Esophagus squamous epithelium (tissue), 4 donors: ENCODE results near the gene RFTN1.

Experiments
- POLR2A ChIP-seq, 4 donors: fragments of 450-650 bp; IDR thresholded peaks; one replicate each; pipeline ENCODE4 v1.6.1; 2017; ENCODE audit warnings: antibody characterized with exemption in 4 of 4, mild to moderate bottlenecking in 4 of 4, moderate library complexity in 3 of 4
- TF ChIP-seq, protein P1 (sequence below), 6 experiments: fragments of 450-650 bp in 4 of 6; fragments of 200-600 bp in 2 of 6; sonication (generic) in 2 of 6; IDR thresholded peaks; one replicate each; pipeline ENCODE4 v1.5.1; 2016 to 2019; ENCODE audit warnings: antibody characterized with exemption in 6 of 6, mild to moderate bottlenecking in 4 of 6, moderate library complexity in 4 of 6

DNA sequence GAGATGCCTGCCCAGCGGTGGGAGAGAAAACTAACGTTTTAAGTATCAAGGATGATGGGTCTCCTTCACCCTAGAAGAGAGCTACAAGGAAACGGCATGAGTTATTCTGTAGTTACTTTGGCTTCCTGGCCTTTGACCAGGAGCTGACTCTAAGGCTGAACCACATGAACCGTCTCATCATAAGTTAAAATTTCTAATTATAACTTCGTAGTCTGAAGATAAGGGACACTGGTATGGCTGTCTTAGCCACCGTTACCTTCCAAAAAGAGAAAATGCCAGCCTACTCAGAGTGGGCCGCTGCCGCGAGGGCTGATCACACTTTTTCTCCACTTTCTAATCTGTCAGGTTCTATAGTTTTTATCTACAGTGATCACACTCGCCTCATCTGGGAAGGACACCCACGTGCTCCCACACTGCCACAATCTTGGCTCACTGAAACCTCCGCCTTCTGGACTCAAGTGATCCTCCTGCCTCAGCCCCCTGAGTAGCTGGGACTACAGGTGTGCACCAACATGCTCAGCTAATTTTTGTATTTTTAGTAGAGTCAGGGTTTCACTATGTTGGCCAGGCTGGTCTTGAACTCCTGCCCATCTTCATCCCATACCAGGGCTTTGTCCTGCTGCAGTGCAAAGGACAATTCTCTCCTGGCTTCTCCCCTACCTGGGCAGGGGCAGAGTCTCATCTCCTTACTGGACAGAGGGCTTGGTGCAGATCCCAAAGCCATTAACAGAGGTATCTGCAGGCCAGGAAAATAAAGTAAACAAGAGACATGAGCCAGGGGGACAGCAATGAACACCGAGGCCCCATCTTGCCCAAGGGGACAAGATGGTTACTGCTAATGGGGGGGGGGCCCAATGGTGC is 73.4 kb downstream of the RFTN1 start:
- TF ChIP-seq, protein P1, sequence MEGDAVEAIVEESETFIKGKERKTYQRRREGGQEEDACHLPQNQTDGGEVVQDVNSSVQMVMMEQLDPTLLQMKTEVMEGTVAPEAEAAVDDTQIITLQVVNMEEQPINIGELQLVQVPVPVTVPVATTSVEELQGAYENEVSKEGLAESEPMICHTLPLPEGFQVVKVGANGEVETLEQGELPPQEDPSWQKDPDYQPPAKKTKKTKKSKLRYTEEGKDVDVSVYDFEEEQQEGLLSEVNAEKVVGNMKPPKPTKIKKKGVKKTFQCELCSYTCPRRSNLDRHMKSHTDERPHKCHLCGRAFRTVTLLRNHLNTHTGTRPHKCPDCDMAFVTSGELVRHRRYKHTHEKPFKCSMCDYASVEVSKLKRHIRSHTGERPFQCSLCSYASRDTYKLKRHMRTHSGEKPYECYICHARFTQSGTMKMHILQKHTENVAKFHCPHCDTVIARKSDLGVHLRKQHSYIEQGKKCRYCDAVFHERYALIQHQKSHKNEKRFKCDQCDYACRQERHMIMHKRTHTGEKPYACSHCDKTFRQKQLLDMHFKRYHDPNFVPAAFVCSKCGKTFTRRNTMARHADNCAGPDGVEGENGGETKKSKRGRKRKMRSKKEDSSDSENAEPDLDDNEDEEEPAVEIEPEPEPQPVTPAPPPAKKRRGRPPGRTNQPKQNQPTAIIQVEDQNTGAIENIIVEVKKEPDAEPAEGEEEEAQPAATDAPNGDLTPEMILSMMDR (IDR thresholded peaks at IDR 0.05), result no peak
- TF ChIP-seq POLR2A (IDR thresholded peaks at IDR 0.05), result no peak
